ENCODE results near the gene STPG1.
"Not testable (repeated sequence)": the region's sequence is repeated elsewhere in the genome, so short reads cannot be mapped to it uniquely, and the experiment has no call there.

STPG1 gene

GRCh38 chr1:24413350-24414163 is at the start of gene STPG1:
Gene STPG1 (minus strand): TSS chr1:24413782. CDS start chr1:24401388, 12,394 bp downstream.
- peak; percentile 85 for DNase-seq

- DNase-seq = not testable (repeated sequence)
These were observed 48.5 kb upstream of the STPG1 start for GRCh38 chr1:24462128-24462527.

GRCh38 chr1:24459551-24460266 is 46.1 kb upstream of the STPG1 start:
- DNase-seq = no peak

GRCh38 chr1:24457866-24458265 is 44.3 kb upstream of the STPG1 start:
- no peak for DNase-seq

- no peak for DNase-seq
These were observed 41.7 kb upstream of the STPG1 start for GRCh38 chr1:24455272-24455671.

GRCh38 chr1:24454673-24455072 is 41.1 kb upstream of the STPG1 start:
- DNase-seq = no peak

- DNase-seq = no peak
These were observed 39.4 kb upstream of the STPG1 start for GRCh38 chr1:24452922-24453485.

- no peak for DNase-seq
These were observed 38.2 kb upstream of the STPG1 start for GRCh38 chr1:24451746-24452145.

GRCh38 chr1:24450857-24451397 is 37.3 kb upstream of the STPG1 start:
- no peak for DNase-seq

GRCh38 chr1:24450316-24450715 is 36.7 kb upstream of the STPG1 start:
- no peak for DNase-seq

- not testable (repeated sequence) for DNase-seq
These were observed 32.9 kb upstream of the STPG1 start for GRCh38 chr1:24446446-24446845.

- DNase-seq = no peak
These were observed 29.7 kb upstream of the STPG1 start for GRCh38 chr1:24443241-24443656.

- no peak for DNase-seq
These were observed 29.2 kb upstream of the STPG1 start for GRCh38 chr1:24442764-24443163.

GRCh38 chr1:24441996-24442668 is 28.6 kb upstream of the STPG1 start:
- no peak for DNase-seq

GRCh38 chr1:24441480-24441879 is 27.9 kb upstream of the STPG1 start:
- no peak for DNase-seq

GRCh38 chr1:24440436-24440835 is 26.9 kb upstream of the STPG1 start:
- no peak for DNase-seq

- no peak for DNase-seq
These were observed 24.9 kb upstream of the STPG1 start for GRCh38 chr1:24438423-24438901.

GRCh38 chr1:24437631-24438396 is 24.2 kb upstream of the STPG1 start:
- DNase-seq = no peak

GRCh38 chr1:24435782-24436365 is 22.3 kb upstream of the STPG1 start:
- no peak for DNase-seq

- no peak for DNase-seq
These were observed 13.9 kb upstream of the STPG1 start for GRCh38 chr1:24427545-24427862.

- no peak for DNase-seq
These were observed 13.4 kb upstream of the STPG1 start for GRCh38 chr1:24426744-24427544.
